ENCODE data around the gene DEPDC4. TPM values are rescaled to one million over a fixed set of nuclear protein-coding genes. Genes with fewer than 3 reads are reported as not detected.
A peak's percentile ranks its signal among the peaks of the same experiment; 100 is the strongest.
"Not testable (repeated sequence)": the region's sequence is repeated elsewhere in the genome, so short reads cannot be mapped to it uniquely, and the experiment has no call there.

Gene DEPDC4
- polyA plus RNA-seq (2011; rRNA removed), result 0.76 and 1.3 TPM in 2 replicates
- 0.37 and 1.2 TPM in 2 replicates for polyA minus RNA-seq (2011; rRNA and poly(A)+ RNA removed)

- Histone ChIP-seq H3K9me3 (ENCODE audit: control insufficient read depth, insufficient read depth, low read length) (no peaks in the 10 kb centered on the region; the same call in 1 of the 2 replicates), H3K4me3 (ENCODE audit: low read depth, low read length) (peak within 1 kb of the TSS; percentile 94), H3K27me3 (ENCODE audit: control insufficient read depth, insufficient read depth, low read length) (no peaks in the 10 kb centered on the region), H3K27ac (ENCODE audit: low read depth, low read length) (peak within 1 kb of the TSS; percentile 90)
- CTCF ChIA-PET, result interaction anchor here (0.6 to 3.0 kb wide), 9 partner anchors 10 to 212 kb away, joined by 3 to 16 read pairs (median 3); no protein-coding TSS in a partner anchor
- peak; percentile 97 for DNase-seq (ENCODE audit: low read depth, low spot score)
- POLR2A ChIA-PET, result interaction anchor here (0.6 to 1.6 kb wide), 9 partner anchors 23 to 1881 kb away, joined by 3 to 6 read pairs (median 4); no protein-coding TSS in a partner anchor
- no peak for TF ChIP-seq CTCF (IDR thresholded peaks at IDR 0.05; ENCODE audit: low read depth, low read length)
These were observed at the start of gene DEPDC4, which contains the start of gene SCYL2 for GRCh38 chr12:100266835-100267602. DEPDC4 (minus strand) TSS chr12:100267079; CDS start chr12:100267076, 3 bp downstream. SCYL2 (plus strand) TSS chr12:100267177; CDS start chr12:100282971, 15,794 bp downstream.

GRCh38 chr12:100311317-100311716, 44.4 kb upstream of the DEPDC4 start:
- POLR2A ChIA-PET, result no interaction called here
- CTCF ChIA-PET, result no interaction called here
- DNase-seq (ENCODE audit: low read depth, low spot score), result no peak

GRCh38 chr12:100308138-100308537, 41.3 kb upstream of the DEPDC4 start:
- CTCF ChIA-PET; H3K27ac ChIP-seq (ENCODE audit: low read depth, low read length); POLR2A ChIA-PET; H3K4me3 ChIP-seq (ENCODE audit: low read depth, low read length); H3K9me3 ChIP-seq (ENCODE audit: control insufficient read depth, insufficient read depth, low read length); H3K27me3 ChIP-seq (ENCODE audit: control insufficient read depth, insufficient read depth, low read length); DNase-seq (ENCODE audit: low read depth, low spot score): not testable (repeated sequence)

More at GRCh38 chr12:100311317-100311716, 44.4 kb upstream of the DEPDC4 start:
- no peak for TF ChIP-seq CTCF (IDR thresholded peaks at IDR 0.05; ENCODE audit: low read depth, low read length)
- Histone ChIP-seq H3K27me3 (ENCODE audit: control insufficient read depth, insufficient read depth, low read length) (no peaks in the 10 kb centered on the region), H3K27ac (ENCODE audit: low read depth, low read length) (no peak overlapping the region), H3K9me3 (ENCODE audit: control insufficient read depth, insufficient read depth, low read length) (no peaks in the 10 kb centered on the region), H3K4me3 (ENCODE audit: low read depth, low read length) (no peak overlapping the region)

- H3K27me3 ChIP-seq (ENCODE audit: control insufficient read depth, insufficient read depth, low read length); CTCF ChIA-PET; H3K27ac ChIP-seq (ENCODE audit: low read depth, low read length); H3K4me3 ChIP-seq (ENCODE audit: low read depth, low read length); H3K9me3 ChIP-seq (ENCODE audit: control insufficient read depth, insufficient read depth, low read length); DNase-seq (ENCODE audit: low read depth, low spot score); POLR2A ChIA-PET: not testable (repeated sequence)
These were observed 37.5 kb upstream of the DEPDC4 start for GRCh38 chr12:100304334-100304733.

GRCh38 chr12:100303831-100304230, 37.0 kb upstream of the DEPDC4 start:
- Histone ChIP-seq H3K4me3 (ENCODE audit: low read depth, low read length) (no peak overlapping the region), H3K27me3 (ENCODE audit: control insufficient read depth, insufficient read depth, low read length) (no peaks in the 10 kb centered on the region), H3K9me3 (ENCODE audit: control insufficient read depth, insufficient read depth, low read length) (peaks cover 8% of the 10 kb centered on the region), H3K27ac (ENCODE audit: low read depth, low read length) (no peak overlapping the region)
- DNase-seq (ENCODE audit: low read depth, low spot score), result no peak
- CTCF ChIA-PET, result no interaction called here
- TF ChIP-seq CTCF (IDR thresholded peaks at IDR 0.05; ENCODE audit: low read depth, low read length), result no peak
- POLR2A ChIA-PET, result no interaction called here

GRCh38 chr12:100302081-100302480, 35.2 kb upstream of the DEPDC4 start:
- H3K9me3 ChIP-seq (ENCODE audit: control insufficient read depth, insufficient read depth, low read length), result peaks cover 8% of the 10 kb centered on the region
- H3K4me3 ChIP-seq (ENCODE audit: low read depth, low read length), result no peak overlapping the region
- no peak for TF ChIP-seq CTCF (IDR thresholded peaks at IDR 0.05; ENCODE audit: low read depth, low read length)
- POLR2A ChIA-PET, result no interaction called here
- H3K27ac ChIP-seq (ENCODE audit: low read depth, low read length), result no peak overlapping the region
- H3K27me3 ChIP-seq (ENCODE audit: control insufficient read depth, insufficient read depth, low read length), result no peaks in the 10 kb centered on the region
- CTCF ChIA-PET, result no interaction called here
- DNase-seq (ENCODE audit: low read depth, low spot score), result no peak

All from AG04450 (cell line).